K562 (cell line): ENCODE results near the gene ITGA11.

ENCODE experiments used
- CTCF ChIP-seq, 3 experiments: IDR thresholded peaks in 2 of 3; conservative IDR thresholded peaks in 1 of 3; 2 replicates each; pipeline ENCODE4 v1.5.1; 2011 to 2012; ENCODE audit warnings: low read length in 3 of 3, mild to moderate bottlenecking in 3 of 3, control low read depth in 2 of 3, improper control_type of control experiment in 1 of 3, inconsistent platforms in 1 of 3, low read depth in 1 of 3, mixed read lengths in 1 of 3, moderate library complexity in 1 of 3; ENCODE audit not compliant: insufficient read depth in 2 of 3
- EHMT2 ChIP-seq: fragments of 450-650 bp; IDR thresholded peaks from 2 replicates; pipeline ENCODE4 v1.6.1; 2018; ENCODE audit warnings: antibody characterized with exemption
- ETS1 ChIP-seq: conservative IDR thresholded peaks from 2 replicates; pipeline ENCODE4 v1.6.1; 2011; ENCODE audit warnings: low read depth, mild to moderate bottlenecking, low read length; ENCODE audit not compliant: control insufficient read depth
- MAX ChIP-seq: sonication (generic); formaldehyde crosslinking; IDR thresholded peaks from 2 replicates; pipeline ENCODE4 v1.9.0; 2022; ENCODE audit warnings: mild to moderate bottlenecking, missing genetic modification reagents
- MED1 ChIP-seq: sonication (generic); formaldehyde crosslinking; IDR thresholded peaks from 2 replicates; pipeline ENCODE4 v1.8.1; 2023; ENCODE audit warnings: missing genetic modification reagents, borderline replicate concordance
- NFE2 ChIP-seq: IDR thresholded peaks from 2 replicates; pipeline ENCODE4 v1.6.1; 2014; ENCODE audit warnings: antibody characterized with exemption, low read depth
- NFE2L1 ChIP-seq: fragments of 450-650 bp; IDR thresholded peaks from 2 replicates; pipeline ENCODE4 v1.6.1; 2016; ENCODE audit warnings: missing genetic modification characterization, low read depth, mild to moderate bottlenecking, missing compliant biosample characterization, moderate library complexity, borderline replicate concordance
- TCF3 ChIP-seq: sonication (generic); formaldehyde crosslinking; IDR thresholded peaks from 2 replicates; pipeline ENCODE4 v1.4.0; 2020; ENCODE audit warnings: mild to moderate bottlenecking, missing genetic modification reagents
- ZSCAN29 ChIP-seq: fragments of 450-650 bp; IDR thresholded peaks from 2 replicates; pipeline ENCODE4 v1.6.1; 2017

GRCh38 chr15:68417897-68418296, 14.1 kb downstream of the ITGA11 start:
- no peak for TF ChIP-seq ETS1
- TF ChIP-seq TCF3, result no peak
- TF ChIP-seq CTCF (IDR thresholded peaks at IDR 0.05 in 2 of 3, conservative IDR thresholded peaks at IDR 0.05 in 1 of 3; ENCODE audit: insufficient read depth in 2 of 3, low read depth in 1 of 3, low read length in 3 of 3), result no peak
- TF ChIP-seq NFE2L1 (tag), result no peak
- TF ChIP-seq MED1, result no peak
- TF ChIP-seq NFE2, result no peak
- TF ChIP-seq EHMT2, result no peak
- no peak for TF ChIP-seq MAX
- no peak for TF ChIP-seq ZSCAN29
